ENCODE data around the gene DERL3.
"Not testable (repeated sequence)": the region's sequence is repeated elsewhere in the genome, so short reads cannot be mapped to it uniquely, and the experiment has no call there.

The DERL3 gene

GRCh38 chr22:23838681-23839468, at the start of gene DERL3:
DERL3 (minus strand) TSS chr22:23839006; CDS start chr22:23838987, 19 bp downstream.
- DNase-seq, result peak; percentile 95

- no peak for DNase-seq
Measured at GRCh38 chr22:23884140-23884539, 45.3 kb upstream of the DERL3 start.

- DNase-seq, result no peak
Measured at GRCh38 chr22:23883658-23884057, 44.9 kb upstream of the DERL3 start.

- DNase-seq, result no peak
Measured at GRCh38 chr22:23882370-23882769, 43.6 kb upstream of the DERL3 start.

GRCh38 chr22:23878219-23878618, 39.4 kb upstream of the DERL3 start:
- DNase-seq, result no peak

GRCh38 chr22:23877566-23877965, 38.8 kb upstream of the DERL3 start:
- DNase-seq, result no peak

GRCh38 chr22:23875801-23876200, 37.0 kb upstream of the DERL3 start:
- DNase-seq, result no peak

GRCh38 chr22:23874871-23875270, 36.1 kb upstream of the DERL3 start:
- DNase-seq, result no peak

- no peak for DNase-seq
Measured at GRCh38 chr22:23868580-23868979, 29.8 kb upstream of the DERL3 start.

GRCh38 chr22:23864499-23865154, 25.8 kb upstream of the DERL3 start:
- DNase-seq, result not testable (repeated sequence)

- no peak for DNase-seq
Measured at GRCh38 chr22:23862103-23862502, 23.3 kb upstream of the DERL3 start.

- DNase-seq, result not testable (repeated sequence)
Measured at GRCh38 chr22:23860187-23860586, 21.4 kb upstream of the DERL3 start.

GRCh38 chr22:23859201-23859600, 20.4 kb upstream of the DERL3 start:
- no peak for DNase-seq

- DNase-seq, result no peak
Measured at GRCh38 chr22:23858484-23858815, 19.6 kb upstream of the DERL3 start.

- DNase-seq, result peak; percentile 92
Measured at GRCh38 chr22:23857606-23858483, 19.0 kb upstream of the DERL3 start, which contains the start of gene SLC2A11. SLC2A11 (plus strand) TSS chr22:23857875; CDS start chr22:23858000, 125 bp downstream.

GRCh38 chr22:23856721-23857605, 18.2 kb upstream of the DERL3 start:
- no peak for DNase-seq

- DNase-seq, result no peak
Measured at GRCh38 chr22:23850136-23850611, 11.4 kb upstream of the DERL3 start.

- peak; percentile 86 for DNase-seq
Measured at GRCh38 chr22:23849009-23850006, 10.5 kb upstream of the DERL3 start.

GRCh38 chr22:23847991-23848864, 9.4 kb upstream of the DERL3 start:
- DNase-seq, result no peak
